WTC11 (cell line): ENCODE results near the gene PI4KA. TPM values are rescaled to one million over a fixed set of nuclear protein-coding genes. Genes with fewer than 3 reads are reported as not detected.

Experiments
- ATAC-seq: fragments of 200-7000 bp; cut with Tn5 transposase; 2 replicates; pipeline ENCODE4 v1.10.0; 2021; ENCODE audit warnings: mild to moderate bottlenecking, moderate library complexity
- CTCF ChIA-PET: fragments of 300-600 bp; sonication (Branson Sonifier 250); formaldehyde crosslinking; loops from one replicate; lab custom pipeline; 2021; ENCODE audit warnings: antibody characterized with exemption; lab: Charles Lee
- POLR2A ChIA-PET: fragments of 350-600 bp; sonication (Branson Sonifier 250); formaldehyde crosslinking; loops from one replicate; lab custom pipeline; 2021; ENCODE audit warnings: antibody characterized with exemption; lab: Charles Lee
- DNase-seq: peaks from one replicate; pipeline ENCODE4 v3.0.0; 2021; ENCODE audit warnings: low spot score
- H3K27ac Mint-ChIP-seq: 2 replicates; pipeline ENCODE4 v1.8.0; 2021; ENCODE audit warnings: mixed read lengths
- H3K27me3 Mint-ChIP-seq: 2 replicates; pipeline ENCODE4 v1.8.0; 2021; ENCODE audit warnings: low read depth, mild to moderate bottlenecking, moderate library complexity, mixed read lengths
- H3K36me3 Mint-ChIP-seq: 2 replicates; pipeline ENCODE4 v1.8.0; 2021; ENCODE audit warnings: mixed read lengths
- H3K4me1 Mint-ChIP-seq: 2 replicates; pipeline ENCODE4 v1.8.0; 2022; ENCODE audit warnings: mixed read lengths
- H3K4me3 Mint-ChIP-seq: 2 replicates; pipeline ENCODE4 v1.8.0; 2021; ENCODE audit warnings: mild to moderate bottlenecking, moderate library complexity, mixed read lengths
- H3K9me3 Mint-ChIP-seq: 2 replicates; pipeline ENCODE4 v1.8.0; 2021; ENCODE audit warnings: mixed read lengths
- AFF4 ChIP-seq: sonication (generic); formaldehyde crosslinking; IDR thresholded peaks from 2 replicates; pipeline ENCODE4 v1.8.1; 2023; ENCODE audit warnings: mild to moderate bottlenecking, missing genetic modification reagents, borderline replicate concordance
- FOXK1 ChIP-seq: sonication (generic); formaldehyde crosslinking; IDR thresholded peaks from 2 replicates; pipeline ENCODE4 v1.8.0; 2022; ENCODE audit warnings: mild to moderate bottlenecking, moderate library complexity, missing genetic modification reagents
- GABPB1 ChIP-seq: sonication (generic); formaldehyde crosslinking; IDR thresholded peaks from 2 replicates; pipeline ENCODE4 v1.8.1; 2023; ENCODE audit warnings: mild to moderate bottlenecking, missing genetic modification reagents
- IRF1 ChIP-seq: sonication (generic); formaldehyde crosslinking; IDR thresholded peaks from 2 replicates; pipeline ENCODE4 v1.8.0; 2023; ENCODE audit warnings: missing genetic modification reagents
- NFATC4 ChIP-seq: fragments of 250-450 bp; sonication (Bioruptor Pico); IDR thresholded peaks from 2 replicates; pipeline ENCODE4 v1.9.0; 2021; ENCODE audit warnings: mild to moderate bottlenecking
- NFE2L1 ChIP-seq: sonication (generic); formaldehyde crosslinking; IDR thresholded peaks from 2 replicates; pipeline ENCODE4 v1.8.1; 2023; ENCODE audit warnings: missing genetic modification reagents
- NR2C2 ChIP-seq: sonication (generic); formaldehyde crosslinking; IDR thresholded peaks from 2 replicates; pipeline ENCODE4 v1.8.0; 2022; ENCODE audit warnings: mild to moderate bottlenecking, missing genetic modification reagents
- OVOL2 ChIP-seq: fragments of 250-450 bp; sonication (Bioruptor Pico); IDR thresholded peaks from 2 replicates; pipeline ENCODE4 v1.9.0; 2021; ENCODE audit warnings: mild to moderate bottlenecking, borderline replicate concordance
- TCF7 ChIP-seq: sonication (generic); formaldehyde crosslinking; IDR thresholded peaks from 2 replicates; pipeline ENCODE4 v1.8.0; 2022; ENCODE audit warnings: mild to moderate bottlenecking, low read depth, missing genetic modification reagents, moderate library complexity
- TEAD1 ChIP-seq: sonication (generic); formaldehyde crosslinking; IDR thresholded peaks from 2 replicates; pipeline ENCODE4 v1.8.0; 2022; ENCODE audit warnings: mild to moderate bottlenecking, missing genetic modification reagents
- TP53 ChIP-seq: sonication (generic); formaldehyde crosslinking; IDR thresholded peaks from 2 replicates; pipeline ENCODE4 v1.8.1; 2023; ENCODE audit warnings: mild to moderate bottlenecking, missing genetic modification reagents
- USF1 ChIP-seq: sonication (generic); formaldehyde crosslinking; IDR thresholded peaks from 2 replicates; pipeline ENCODE4 v1.8.0; 2022; ENCODE audit warnings: mild to moderate bottlenecking, missing genetic modification reagents
- ZNF138 ChIP-seq: sonication (generic); formaldehyde crosslinking; conservative IDR thresholded peaks from 2 replicates; pipeline ENCODE4 v1.8.1; 2022; ENCODE audit warnings: mild to moderate bottlenecking, moderate library complexity, missing genetic modification reagents
- ZNF219 ChIP-seq: sonication (generic); formaldehyde crosslinking; IDR thresholded peaks from 2 replicates; pipeline ENCODE4 v1.8.0; 2023; ENCODE audit warnings: missing genetic modification reagents, mild to moderate bottlenecking, borderline replicate concordance
- ZNF263 ChIP-seq: sonication (generic); formaldehyde crosslinking; IDR thresholded peaks from 2 replicates; pipeline ENCODE4 v1.8.1; 2022; ENCODE audit warnings: low read depth, mild to moderate bottlenecking, moderate library complexity, missing genetic modification reagents
- ZNF396 ChIP-seq: fragments of 250-450 bp; sonication (Bioruptor Pico); IDR thresholded peaks from 2 replicates; pipeline ENCODE4 v1.8.0; 2021; ENCODE audit warnings: mild to moderate bottlenecking, moderate library complexity, borderline replicate concordance
- total RNA-seq: library from RNA; stranded (reverse); gene quantifications from 3 replicates; pipeline ENCODE4 v1.2.3, GENCODE V29; 2021
- TF ChIP-seq, protein P1 (sequence below): sonication (generic); formaldehyde crosslinking; IDR thresholded peaks from 2 replicates; pipeline ENCODE4 v1.8.1; 2023; ENCODE audit warnings: mild to moderate bottlenecking, missing genetic modification reagents, moderate library complexity
- TF ChIP-seq, protein P2 (sequence below): sonication (generic); formaldehyde crosslinking; IDR thresholded peaks from 2 replicates; pipeline ENCODE4 v1.8.1; 2022; ENCODE audit warnings: low read depth, missing genetic modification reagents, borderline replicate concordance
- TF ChIP-seq, protein P3 (sequence below): sonication (generic); formaldehyde crosslinking; IDR thresholded peaks from 2 replicates; pipeline ENCODE4 v1.8.0; 2022; ENCODE audit warnings: mild to moderate bottlenecking, missing genetic modification reagents
- TF ChIP-seq, protein P4 (sequence below): sonication (generic); formaldehyde crosslinking; IDR thresholded peaks from 2 replicates; pipeline ENCODE4 v1.8.1; 2023; ENCODE audit warnings: mild to moderate bottlenecking, missing genetic modification reagents, moderate library complexity
- TF ChIP-seq, protein P5 (sequence below): sonication (generic); formaldehyde crosslinking; IDR thresholded peaks from 2 replicates; pipeline ENCODE4 v1.8.1; 2023; ENCODE audit warnings: mild to moderate bottlenecking, moderate library complexity, missing genetic modification reagents

Gene PI4KA
- total RNA-seq, 1 experiment from 2014 or later, result 45.5 TPM

DNA sequence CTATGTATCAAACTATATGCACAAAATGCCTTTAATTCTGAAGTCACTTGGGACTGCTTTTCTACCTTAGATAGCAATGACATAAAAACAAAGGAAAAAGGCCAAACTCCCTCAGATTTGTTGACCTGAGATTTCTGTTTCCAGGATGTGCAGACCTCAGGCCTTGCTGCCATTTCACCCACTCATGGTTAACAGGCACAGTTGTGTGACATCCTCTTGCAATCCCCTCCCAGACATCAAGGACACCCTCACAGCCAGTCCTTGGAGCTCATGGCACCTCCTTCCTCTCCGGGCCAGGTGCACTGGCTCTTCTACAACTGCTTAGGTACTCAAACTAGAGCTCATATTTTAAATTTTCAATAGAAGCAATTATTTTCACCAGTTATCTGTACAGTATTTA lies 47.4 kb downstream of the PI4KA start:
- H3K27ac Mint-ChIP-seq, result no peak overlapping the region
- no peaks in the 10 kb centered on the region for H3K4me1 Mint-ChIP-seq
- DNase-seq, result no peak
- peaks cover 19% of the 10 kb centered on the region for H3K36me3 Mint-ChIP-seq
- H3K27me3 Mint-ChIP-seq, result no peaks in the 10 kb centered on the region
- no peak for ATAC-seq
- ChIA-PET POLR2A (no interaction called here), CTCF (interaction anchor here (0.6 to 1.0 kb wide), 3 partner anchors 43 to 74 kb away, joined by 3 read pairs; no protein-coding TSS in a partner anchor)
- no peaks in the 10 kb centered on the region for H3K9me3 Mint-ChIP-seq
- TF ChIP-seq TEAD1, result no peak
- H3K4me3 Mint-ChIP-seq, result no peak overlapping the region

- TF ChIP-seq OVOL2 (CRISPR knock-in tag), result no peak
- TF ChIP-seq, protein P1, sequence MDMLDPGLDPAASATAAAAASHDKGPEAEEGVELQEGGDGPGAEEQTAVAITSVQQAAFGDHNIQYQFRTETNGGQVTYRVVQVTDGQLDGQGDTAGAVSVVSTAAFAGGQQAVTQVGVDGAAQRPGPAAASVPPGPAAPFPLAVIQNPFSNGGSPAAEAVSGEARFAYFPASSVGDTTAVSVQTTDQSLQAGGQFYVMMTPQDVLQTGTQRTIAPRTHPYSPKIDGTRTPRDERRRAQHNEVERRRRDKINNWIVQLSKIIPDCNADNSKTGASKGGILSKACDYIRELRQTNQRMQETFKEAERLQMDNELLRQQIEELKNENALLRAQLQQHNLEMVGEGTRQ (CRISPR knock-in tag), result no peak
- no peak for TF ChIP-seq GABPB1 (CRISPR knock-in tag)
- TF ChIP-seq ZNF396 (CRISPR knock-in tag), result no peak
- TF ChIP-seq ZNF219 (CRISPR knock-in tag), result no peak
- no peak for TF ChIP-seq TEAD1
- no peak for TF ChIP-seq USF1 (CRISPR knock-in tag)
- no peak for TF ChIP-seq FOXK1
- no peak for TF ChIP-seq AFF4 (CRISPR knock-in tag)
- TF ChIP-seq ZNF138 (CRISPR knock-in tag), result no peak
- no peak for TF ChIP-seq ZNF263 (CRISPR knock-in tag)
- Mint-ChIP-seq H3K9me3 (no peaks in the 10 kb centered on the region), H3K4me3 (no peak overlapping the region), H3K27me3 (no peaks in the 10 kb centered on the region), H3K4me1 (no peaks in the 10 kb centered on the region), H3K27ac (no peak overlapping the region), H3K36me3 (peaks cover 24% of the 10 kb centered on the region)
- ChIA-PET CTCF (interaction anchor here (1.0 to 2.1 kb wide), 2 partner anchors 75 kb away, joined by 3 to 5 read pairs; no protein-coding TSS in a partner anchor), POLR2A (no interaction called here)
- no peak for DNase-seq
- ATAC-seq, result no peak
Measured at GRCh38 chr22:20810645-20811044, 48.0 kb downstream of the PI4KA start.

DNA sequence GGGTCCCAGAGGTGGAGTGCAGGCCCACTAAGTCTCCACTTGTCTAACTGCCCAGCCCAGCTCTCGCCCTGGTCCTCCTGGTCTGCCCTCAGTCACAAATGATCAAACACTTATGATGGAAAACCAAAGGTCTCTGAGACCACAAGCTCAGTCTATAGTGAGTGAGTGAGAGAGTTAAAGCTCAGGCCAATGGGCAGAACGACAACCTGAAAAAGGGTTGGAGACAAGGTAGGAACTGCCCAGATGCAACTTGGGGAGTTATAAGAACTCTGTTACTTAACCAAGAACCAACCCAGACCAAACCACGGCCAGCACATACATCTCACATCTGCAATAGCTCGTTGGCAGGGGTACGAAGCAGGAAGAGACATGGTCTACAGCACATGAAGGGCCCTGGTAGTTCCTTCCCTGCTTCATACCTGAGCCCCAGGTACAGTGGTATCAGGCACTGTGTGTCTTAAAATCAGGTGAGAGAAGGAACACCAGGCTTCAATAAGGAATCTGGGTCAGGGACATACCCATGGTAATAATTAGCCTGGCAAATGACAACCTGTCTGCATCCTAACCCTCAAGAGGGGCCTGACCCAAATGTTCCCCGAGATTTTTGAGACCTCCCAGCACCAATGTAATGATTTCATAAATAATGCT lies 48.9 kb downstream of the PI4KA start:
- POLR2A ChIA-PET, result no interaction called here
- CTCF ChIA-PET, result interaction anchor here (1.2 to 2.1 kb wide), 3 partner anchors 25 to 108 kb away, joined by 4 to 6 read pairs (median 5); partner anchors contain the start of gene CRKL
- Mint-ChIP-seq H3K4me3 (no peak overlapping the region), H3K36me3 (peaks cover 29% of the 10 kb centered on the region), H3K9me3 (no peaks in the 10 kb centered on the region), H3K27me3 (no peaks in the 10 kb centered on the region), H3K27ac (no peak overlapping the region), H3K4me1 (no peaks in the 10 kb centered on the region)
- ATAC-seq, result no peak
- no peak for DNase-seq
- no peak for TF ChIP-seq TEAD1
- TF ChIP-seq, protein P2, sequence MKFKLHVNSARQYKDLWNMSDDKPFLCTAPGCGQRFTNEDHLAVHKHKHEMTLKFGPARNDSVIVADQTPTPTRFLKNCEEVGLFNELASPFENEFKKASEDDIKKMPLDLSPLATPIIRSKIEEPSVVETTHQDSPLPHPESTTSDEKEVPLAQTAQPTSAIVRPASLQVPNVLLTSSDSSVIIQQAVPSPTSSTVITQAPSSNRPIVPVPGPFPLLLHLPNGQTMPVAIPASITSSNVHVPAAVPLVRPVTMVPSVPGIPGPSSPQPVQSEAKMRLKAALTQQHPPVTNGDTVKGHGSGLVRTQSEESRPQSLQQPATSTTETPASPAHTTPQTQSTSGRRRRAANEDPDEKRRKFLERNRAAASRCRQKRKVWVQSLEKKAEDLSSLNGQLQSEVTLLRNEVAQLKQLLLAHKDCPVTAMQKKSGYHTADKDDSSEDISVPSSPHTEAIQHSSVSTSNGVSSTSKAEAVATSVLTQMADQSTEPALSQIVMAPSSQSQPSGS (CRISPR knock-in tag), result no peak
- TF ChIP-seq GABPB1 (CRISPR knock-in tag), result no peak
- TF ChIP-seq, protein P3, sequence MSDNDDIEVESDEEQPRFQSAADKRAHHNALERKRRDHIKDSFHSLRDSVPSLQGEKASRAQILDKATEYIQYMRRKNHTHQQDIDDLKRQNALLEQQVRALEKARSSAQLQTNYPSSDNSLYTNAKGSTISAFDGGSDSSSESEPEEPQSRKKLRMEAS (CRISPR knock-in tag), result no peak
- TF ChIP-seq TCF7 (CRISPR knock-in tag), result no peak
- TF ChIP-seq IRF1, result no peak
- TF ChIP-seq TP53 (CRISPR knock-in tag), result no peak
- TF ChIP-seq, protein P4, sequence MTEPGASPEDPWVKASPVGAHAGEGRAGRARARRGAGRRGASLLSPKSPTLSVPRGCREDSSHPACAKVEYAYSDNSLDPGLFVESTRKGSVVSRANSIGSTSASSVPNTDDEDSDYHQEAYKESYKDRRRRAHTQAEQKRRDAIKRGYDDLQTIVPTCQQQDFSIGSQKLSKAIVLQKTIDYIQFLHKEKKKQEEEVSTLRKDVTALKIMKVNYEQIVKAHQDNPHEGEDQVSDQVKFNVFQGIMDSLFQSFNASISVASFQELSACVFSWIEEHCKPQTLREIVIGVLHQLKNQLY, result no peak
- TF ChIP-seq NFATC4 (CRISPR knock-in tag), result no peak
- TF ChIP-seq NR2C2, result no peak
- TF ChIP-seq, protein P5, sequence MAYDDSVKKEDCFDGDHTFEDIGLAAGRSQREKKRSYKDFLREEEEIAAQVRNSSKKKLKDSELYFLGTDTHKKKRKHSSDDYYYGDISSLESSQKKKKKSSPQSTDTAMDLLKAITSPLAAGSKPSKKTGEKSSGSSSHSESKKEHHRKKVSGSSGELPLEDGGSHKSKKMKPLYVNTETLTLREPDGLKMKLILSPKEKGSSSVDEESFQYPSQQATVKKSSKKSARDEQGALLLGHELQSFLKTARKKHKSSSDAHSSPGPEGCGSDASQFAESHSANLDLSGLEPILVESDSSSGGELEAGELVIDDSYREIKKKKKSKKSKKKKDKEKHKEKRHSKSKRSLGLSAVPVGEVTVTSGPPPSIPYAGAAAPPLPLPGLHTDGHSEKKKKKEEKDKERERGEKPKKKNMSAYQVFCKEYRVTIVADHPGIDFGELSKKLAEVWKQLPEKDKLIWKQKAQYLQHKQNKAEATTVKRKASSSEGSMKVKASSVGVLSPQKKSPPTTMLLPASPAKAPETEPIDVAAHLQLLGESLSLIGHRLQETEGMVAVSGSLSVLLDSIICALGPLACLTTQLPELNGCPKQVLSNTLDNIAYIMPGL, result no peak
- no peak for TF ChIP-seq NFE2L1 (CRISPR knock-in tag)
